K562 (cell line): Measurements from ENCODE around the gene GET4. TPM values are rescaled to one million over a fixed set of nuclear protein-coding genes. Genes with fewer than 3 reads are reported as not detected.

ENCODE experiments used
- ASH1L ChIP-seq: fragments of 450-650 bp; IDR thresholded peaks from 2 replicates; pipeline ENCODE4 v1.6.1; 2018; ENCODE audit warnings: borderline replicate concordance, mild to moderate bottlenecking, low read depth; ENCODE audit not compliant: partially characterized antibody
- CBFA2T2 ChIP-seq: fragments of 450-650 bp; conservative IDR thresholded peaks from 2 replicates; pipeline ENCODE4 v1.6.1; 2017; ENCODE audit warnings: mild to moderate bottlenecking
- HCFC1 ChIP-seq: IDR thresholded peaks from 2 replicates; pipeline ENCODE4 v1.6.1; 2012; ENCODE audit warnings: low read depth, low read length, improper control_type of control experiment
- KLF16 ChIP-seq: IDR thresholded peaks from 2 replicates; pipeline ENCODE4 v1.6.1; 2016; ENCODE audit warnings: antibody characterized with exemption
- RBM17 ChIP-seq: fragments of 200-400 bp; formaldehyde crosslinking; IDR thresholded peaks from 2 replicates; pipeline ENCODE4 v1.6.1; 2017; ENCODE audit warnings: low read depth, mild to moderate bottlenecking, low read length, borderline replicate concordance
- ZNF507 ChIP-seq: conservative IDR thresholded peaks from 2 replicates; pipeline ENCODE4 v1.6.1; 2017; ENCODE audit warnings: missing genetic modification characterization, missing compliant biosample characterization
- polyA plus RNA-seq, 8 experiments: library from polyadenylated mRNA; depleted of rRNA in 4 of 8; stranded (reverse) in 5 of 8; unstranded in 3 of 8; fragments of >200 nt; fragmentation: Nextera tagmentation in 2 of 8; fragmentation: Illumina TruSeq in 1 of 8; extraction: Ambion mirVana in 2 of 8; extraction: Trizol in 1 of 8; gene quantifications; 2 replicates each; pipeline versions ENCODE4 v1.2.1 to v1.2.3, GENCODE V29; 2011 to 2014; ENCODE audit warnings: inconsistent platforms in 1 of 8, missing spikeins in 1 of 8
- total RNA-seq, 7 experiments: library from RNA; depleted of rRNA in 6 of 7; stranded (reverse); fragments of >200 nt in 6 of 7; fragmentation: Illumina TruSeq in 2 of 7; extraction: Trizol in 2 of 7; gene quantifications; 2 replicates each; pipeline versions ENCODE4 v1.2.1 to v1.2.3, GENCODE V29; 2011 to 2021; ENCODE audit warnings: low replicate concordance in 1 of 7
- TF ChIP-seq, protein P1 (sequence below), 2 experiments: fragments of 450-650 bp in 1 of 2; sonication (generic) in 1 of 2; formaldehyde crosslinking in 1 of 2; IDR thresholded peaks; 2 replicates each; pipeline versions ENCODE4 v1.7.1 to v1.9.0; 2016 to 2022; ENCODE audit warnings: inconsistent platforms in 1 of 2, mild to moderate bottlenecking in 1 of 2, missing genetic modification reagents in 1 of 2
- TF ChIP-seq, protein P2 (sequence below), 2 experiments: fragments of 450-650 bp in 1 of 2; sonication (generic) in 1 of 2; formaldehyde crosslinking; conservative IDR thresholded peaks; 2 replicates each; pipeline versions ENCODE4 v1.4.0 to v1.8.1; 2020 to 2022; ENCODE audit warnings: mild to moderate bottlenecking in 1 of 2, missing genetic modification reagents in 1 of 2
- TF ChIP-seq, protein P3 (sequence below): fragments of 250-450 bp; sonication (Bioruptor Pico); IDR thresholded peaks from 2 replicates; pipeline ENCODE4 v1.5.0; 2021; ENCODE audit warnings: mild to moderate bottlenecking, moderate library complexity
- TF ChIP-seq, protein P4 (sequence below): fragments of 200-800 bp; sonication (Bioruptor generic); IDR thresholded peaks from 2 replicates; pipeline ENCODE4 v1.6.1; 2017; ENCODE audit warnings: missing genetic modification characterization, missing compliant biosample characterization

Gene GET4
- total and polyA plus RNA-seq, 9 of the 15 experiments (the other 6 are each of a cell fraction or from before 2014, with no cell fraction given), result 0.99 to 122 (median 40.4) TPM

DNA sequence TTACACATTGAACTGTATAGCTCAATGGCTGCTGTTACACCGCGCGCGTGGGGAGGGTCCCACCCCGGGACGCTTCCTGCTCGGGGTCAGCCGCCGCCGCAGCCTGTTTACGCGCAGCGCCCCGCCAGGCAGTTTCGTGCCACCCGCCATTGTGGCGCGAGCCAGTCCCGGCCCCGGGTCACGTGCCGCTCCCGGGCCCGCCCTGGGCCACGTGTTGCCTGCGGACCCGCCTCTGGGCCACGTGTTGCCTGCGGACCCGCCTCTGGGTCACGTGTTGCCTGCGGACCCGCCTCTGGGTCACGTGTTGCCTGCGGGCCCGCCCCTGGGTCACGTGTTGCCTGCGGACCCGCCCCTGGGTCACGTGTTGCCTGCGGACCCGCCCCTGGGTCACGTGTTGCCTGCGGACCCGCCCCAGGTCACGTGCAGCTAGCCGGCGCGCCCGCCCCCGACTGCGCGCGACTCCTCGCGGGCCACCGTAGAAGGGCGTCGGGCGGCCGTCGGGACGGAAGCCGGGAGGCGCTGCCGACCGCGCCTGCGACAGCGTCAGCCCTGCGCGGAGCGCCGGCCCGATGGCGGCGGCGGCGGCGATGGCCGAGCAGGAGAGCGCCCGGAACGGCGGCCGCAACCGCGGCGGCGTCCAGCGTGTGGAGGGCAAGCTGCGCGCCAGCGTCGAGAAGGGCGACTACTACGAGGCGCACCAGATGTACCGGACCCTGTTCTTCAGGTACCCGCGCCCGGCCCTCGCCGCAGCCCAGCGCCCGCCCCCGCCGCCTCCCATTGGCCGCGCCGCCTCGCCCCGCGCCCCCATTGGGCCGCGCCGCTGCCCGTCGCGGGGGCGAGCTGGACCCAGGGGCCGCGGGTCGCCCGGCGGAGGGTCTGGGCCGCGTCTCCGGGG is at the start of gene GET4 (continued):
- TF ChIP-seq, protein P1, sequence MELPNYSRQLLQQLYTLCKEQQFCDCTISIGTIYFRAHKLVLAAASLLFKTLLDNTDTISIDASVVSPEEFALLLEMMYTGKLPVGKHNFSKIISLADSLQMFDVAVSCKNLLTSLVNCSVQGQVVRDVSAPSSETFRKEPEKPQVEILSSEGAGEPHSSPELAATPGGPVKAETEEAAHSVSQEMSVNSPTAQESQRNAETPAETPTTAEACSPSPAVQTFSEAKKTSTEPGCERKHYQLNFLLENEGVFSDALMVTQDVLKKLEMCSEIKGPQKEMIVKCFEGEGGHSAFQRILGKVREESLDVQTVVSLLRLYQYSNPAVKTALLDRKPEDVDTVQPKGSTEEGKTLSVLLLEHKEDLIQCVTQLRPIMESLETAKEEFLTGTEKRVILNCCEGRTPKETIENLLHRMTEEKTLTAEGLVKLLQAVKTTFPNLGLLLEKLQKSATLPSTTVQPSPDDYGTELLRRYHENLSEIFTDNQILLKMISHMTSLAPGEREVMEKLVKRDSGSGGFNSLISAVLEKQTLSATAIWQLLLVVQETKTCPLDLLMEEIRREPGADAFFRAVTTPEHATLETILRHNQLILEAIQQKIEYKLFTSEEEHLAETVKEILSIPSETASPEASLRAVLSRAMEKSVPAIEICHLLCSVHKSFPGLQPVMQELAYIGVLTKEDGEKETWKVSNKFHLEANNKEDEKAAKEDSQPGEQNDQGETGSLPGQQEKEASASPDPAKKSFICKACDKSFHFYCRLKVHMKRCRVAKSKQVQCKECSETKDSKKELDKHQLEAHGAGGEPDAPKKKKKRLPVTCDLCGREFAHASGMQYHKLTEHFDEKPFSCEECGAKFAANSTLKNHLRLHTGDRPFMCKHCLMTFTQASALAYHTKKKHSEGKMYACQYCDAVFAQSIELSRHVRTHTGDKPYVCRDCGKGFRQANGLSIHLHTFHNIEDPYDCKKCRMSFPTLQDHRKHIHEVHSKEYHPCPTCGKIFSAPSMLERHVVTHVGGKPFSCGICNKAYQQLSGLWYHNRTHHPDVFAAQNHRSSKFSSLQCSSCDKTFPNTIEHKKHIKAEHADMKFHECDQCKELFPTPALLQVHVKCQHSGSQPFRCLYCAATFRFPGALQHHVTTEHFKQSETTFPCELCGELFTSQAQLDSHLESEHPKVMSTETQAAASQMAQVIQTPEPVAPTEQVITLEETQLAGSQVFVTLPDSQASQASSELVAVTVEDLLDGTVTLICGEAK (IDR thresholded peaks at IDR 0.05), result no peak
- TF ChIP-seq, protein P1 (CRISPR knock-in tag; IDR thresholded peaks at IDR 0.05), result peak; percentile 59; the same call in 1 of the 2 replicates
- TF ChIP-seq CBFA2T2 (peak; percentile 87), ASH1L (no peak), ZNF507 (tag) (no peak), HCFC1 (peak; percentile 78), KLF16 (peak; percentile 88), RBM17 (no peak)
- TF ChIP-seq, protein P2, sequence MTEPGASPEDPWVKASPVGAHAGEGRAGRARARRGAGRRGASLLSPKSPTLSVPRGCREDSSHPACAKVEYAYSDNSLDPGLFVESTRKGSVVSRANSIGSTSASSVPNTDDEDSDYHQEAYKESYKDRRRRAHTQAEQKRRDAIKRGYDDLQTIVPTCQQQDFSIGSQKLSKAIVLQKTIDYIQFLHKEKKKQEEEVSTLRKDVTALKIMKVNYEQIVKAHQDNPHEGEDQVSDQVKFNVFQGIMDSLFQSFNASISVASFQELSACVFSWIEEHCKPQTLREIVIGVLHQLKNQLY (CRISPR knock-in tag; conservative IDR thresholded peaks at IDR 0.05), result peak in 1 of 2 experiments; percentile 98; a peak in 1 of 4 replicates
- TF ChIP-seq, protein P3, sequence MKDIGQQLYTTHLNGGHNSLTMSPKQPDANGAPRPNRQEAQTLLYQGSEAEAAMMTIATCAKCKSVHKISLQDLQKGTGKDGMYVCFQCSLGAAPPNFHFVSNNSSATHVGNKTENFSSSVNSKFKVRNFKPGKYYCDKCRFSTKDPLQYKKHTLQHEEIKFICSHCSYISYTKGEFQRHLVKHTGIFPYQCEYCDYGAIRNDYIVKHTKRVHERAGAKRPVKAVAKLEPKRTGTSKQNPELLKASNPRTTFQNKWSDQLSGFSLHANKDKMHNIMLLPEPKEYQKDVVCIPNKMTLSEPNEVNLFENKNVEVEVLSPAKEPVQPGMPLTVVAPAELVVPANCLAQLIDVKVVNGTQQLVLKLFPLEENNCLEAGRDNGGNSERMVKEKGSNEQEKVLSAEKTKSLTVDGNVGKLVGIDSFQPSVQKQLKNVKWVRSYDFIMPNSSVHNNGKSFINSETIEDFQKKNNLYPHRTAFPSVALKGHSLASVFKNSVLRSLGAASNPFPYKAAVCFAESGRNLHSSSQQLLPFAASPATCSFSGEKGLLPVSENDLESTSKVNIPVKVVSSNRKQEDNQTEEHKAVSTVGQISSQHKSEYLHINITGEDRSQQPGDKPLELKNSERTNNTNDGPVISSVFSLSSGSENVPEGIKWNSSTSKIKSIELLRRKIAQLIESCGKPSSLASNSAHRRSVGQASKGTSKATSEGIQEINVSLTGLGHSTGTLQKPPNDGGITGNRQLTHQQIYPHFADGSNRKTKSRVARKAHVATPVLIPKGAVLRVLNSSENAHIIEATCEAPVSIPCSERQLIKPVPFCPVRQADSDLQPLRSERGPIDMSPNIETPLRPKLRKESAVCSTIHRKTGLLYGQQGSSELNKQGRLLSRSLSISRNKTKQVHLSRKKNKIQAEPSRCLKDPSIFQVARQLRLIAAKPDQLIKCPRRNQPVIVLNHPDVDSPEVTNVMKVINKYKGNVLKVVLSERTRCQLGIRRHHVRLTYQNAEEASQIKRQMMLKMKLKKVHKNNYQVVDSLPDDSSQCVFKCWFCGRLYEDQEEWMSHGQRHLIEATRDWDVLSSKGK (CRISPR knock-in tag), result no peak
- TF ChIP-seq, protein P4, sequence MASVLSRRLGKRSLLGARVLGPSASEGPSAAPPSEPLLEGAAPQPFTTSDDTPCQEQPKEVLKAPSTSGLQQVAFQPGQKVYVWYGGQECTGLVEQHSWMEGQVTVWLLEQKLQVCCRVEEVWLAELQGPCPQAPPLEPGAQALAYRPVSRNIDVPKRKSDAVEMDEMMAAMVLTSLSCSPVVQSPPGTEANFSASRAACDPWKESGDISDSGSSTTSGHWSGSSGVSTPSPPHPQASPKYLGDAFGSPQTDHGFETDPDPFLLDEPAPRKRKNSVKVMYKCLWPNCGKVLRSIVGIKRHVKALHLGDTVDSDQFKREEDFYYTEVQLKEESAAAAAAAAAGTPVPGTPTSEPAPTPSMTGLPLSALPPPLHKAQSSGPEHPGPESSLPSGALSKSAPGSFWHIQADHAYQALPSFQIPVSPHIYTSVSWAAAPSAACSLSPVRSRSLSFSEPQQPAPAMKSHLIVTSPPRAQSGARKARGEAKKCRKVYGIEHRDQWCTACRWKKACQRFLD, result peak; percentile 93
